Lower lobe of right lung (tissue), 2 donors: ENCODE measurements around the gene MLKL. TPM values are rescaled to one million over a fixed set of nuclear protein-coding genes. Genes with fewer than 3 reads are reported as not detected.
"Not testable (repeated sequence)": the region's sequence is repeated elsewhere in the genome, so short reads cannot be mapped to it uniquely, and the experiment has no call there.

Experiments used
- ATAC-seq, 2 donors: fragments of 200-7000 bp; cut with Tn5 transposase; one replicate each; pipeline ENCODE4 v1.9.1; 2020 to 2022; ENCODE audit warnings: mild to moderate bottlenecking in 2 of 2, moderate library complexity in 2 of 2
- DNase-seq: peaks from one replicate; pipeline ENCODE4 v3.0.0-alpha.2; 2020
- H3K27ac ChIP-seq: fragments of 200-600 bp; one replicate; pipeline ENCODE4 v1.8.0; 2022
- H3K27me3 ChIP-seq: fragments of 200-600 bp; one replicate; pipeline ENCODE4 v1.8.0; 2022; ENCODE audit warnings: low read depth
- H3K36me3 ChIP-seq: fragments of 200-600 bp; one replicate; pipeline ENCODE4 v1.8.0; 2022; ENCODE audit warnings: mild to moderate bottlenecking
- H3K4me1 ChIP-seq: fragments of 200-600 bp; one replicate; pipeline ENCODE4 v1.8.0; 2022
- H3K4me3 ChIP-seq: fragments of 200-600 bp; one replicate; pipeline ENCODE4 v1.8.0; 2022; ENCODE audit warnings: mild to moderate bottlenecking
- H3K9me3 ChIP-seq: fragments of 200-600 bp; one replicate; pipeline ENCODE4 v1.8.0; 2022
- intact Hi-C: fragments of 100-400 bp; cut with DNase I; formaldehyde crosslinking; loops from one replicate; pipeline ENCODE4 v1.11.0; 2022
- total RNA-seq: library from RNA; stranded (reverse); fragmentation: NEBNext Ultra II Directional; extraction: Animal tissue kit (Norgen Biotek cat#: 25700); gene quantifications from one replicate; pipeline ENCODE4 v1.2.1, GENCODE V29; 2021
- TF ChIP-seq, protein P1 (sequence below): fragments of 200-600 bp; IDR thresholded peaks from one replicate; pipeline ENCODE4 v1.8.0; 2022; ENCODE audit warnings: antibody characterized with exemption, mild to moderate bottlenecking
- donor health status: DM: no; HTN: yes; CAD: no; lungs with severe emphysema.

The MLKL gene
- total RNA-seq, 1 donor from 2014 or later, result 36.7 TPM

DNA sequence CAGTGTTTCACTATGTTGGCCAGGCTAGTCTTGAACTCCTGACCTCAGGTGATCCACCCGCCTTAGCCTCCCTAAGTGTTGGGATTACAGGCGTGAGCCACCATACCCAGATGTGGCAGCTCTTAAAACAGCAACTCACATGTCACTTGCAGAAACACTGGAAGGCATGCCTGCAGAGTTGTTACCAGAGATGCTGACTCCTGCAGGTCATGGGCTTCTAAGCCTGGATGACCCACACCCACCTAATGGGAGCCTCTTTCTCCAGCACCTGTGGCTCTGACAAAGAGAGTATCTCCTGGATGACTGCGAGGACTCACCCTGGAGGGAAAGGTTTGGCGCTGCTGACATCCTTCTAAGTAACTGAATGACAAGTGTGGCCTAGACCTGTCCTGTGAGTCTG lies 22.8 kb downstream of the MLKL start:
- intact Hi-C loops, result no loop called here

GRCh38 chr16:74673876-74674275 lies 26.8 kb downstream of the MLKL start:
- H3K27me3 ChIP-seq, result no peaks in the 10 kb centered on the region
- H3K36me3 ChIP-seq, result peaks cover 65% of the 10 kb centered on the region
- H3K9me3 ChIP-seq, result no peaks in the 10 kb centered on the region
- no peaks in the 10 kb centered on the region for H3K4me1 ChIP-seq
- no peak overlapping the region for H3K4me3 ChIP-seq
- intact Hi-C loops, result no loop called here
- ATAC-seq (no peak), DNase-seq (no peak)
- no peak overlapping the region for H3K27ac ChIP-seq
- TF ChIP-seq, protein P1, sequence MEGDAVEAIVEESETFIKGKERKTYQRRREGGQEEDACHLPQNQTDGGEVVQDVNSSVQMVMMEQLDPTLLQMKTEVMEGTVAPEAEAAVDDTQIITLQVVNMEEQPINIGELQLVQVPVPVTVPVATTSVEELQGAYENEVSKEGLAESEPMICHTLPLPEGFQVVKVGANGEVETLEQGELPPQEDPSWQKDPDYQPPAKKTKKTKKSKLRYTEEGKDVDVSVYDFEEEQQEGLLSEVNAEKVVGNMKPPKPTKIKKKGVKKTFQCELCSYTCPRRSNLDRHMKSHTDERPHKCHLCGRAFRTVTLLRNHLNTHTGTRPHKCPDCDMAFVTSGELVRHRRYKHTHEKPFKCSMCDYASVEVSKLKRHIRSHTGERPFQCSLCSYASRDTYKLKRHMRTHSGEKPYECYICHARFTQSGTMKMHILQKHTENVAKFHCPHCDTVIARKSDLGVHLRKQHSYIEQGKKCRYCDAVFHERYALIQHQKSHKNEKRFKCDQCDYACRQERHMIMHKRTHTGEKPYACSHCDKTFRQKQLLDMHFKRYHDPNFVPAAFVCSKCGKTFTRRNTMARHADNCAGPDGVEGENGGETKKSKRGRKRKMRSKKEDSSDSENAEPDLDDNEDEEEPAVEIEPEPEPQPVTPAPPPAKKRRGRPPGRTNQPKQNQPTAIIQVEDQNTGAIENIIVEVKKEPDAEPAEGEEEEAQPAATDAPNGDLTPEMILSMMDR, result no peak

More for the DNA sequence above, 22.8 kb downstream of the MLKL start:
- ATAC-seq (no peak), DNase-seq (no peak)
- TF ChIP-seq, protein P1, result no peak
- Histone ChIP-seq H3K27ac (no peak overlapping the region), H3K27me3 (no peaks in the 10 kb centered on the region), H3K4me1 (no peaks in the 10 kb centered on the region), H3K36me3 (peaks cover 97% of the 10 kb centered on the region), H3K9me3 (no peaks in the 10 kb centered on the region), H3K4me3 (no peak overlapping the region)

DNA sequence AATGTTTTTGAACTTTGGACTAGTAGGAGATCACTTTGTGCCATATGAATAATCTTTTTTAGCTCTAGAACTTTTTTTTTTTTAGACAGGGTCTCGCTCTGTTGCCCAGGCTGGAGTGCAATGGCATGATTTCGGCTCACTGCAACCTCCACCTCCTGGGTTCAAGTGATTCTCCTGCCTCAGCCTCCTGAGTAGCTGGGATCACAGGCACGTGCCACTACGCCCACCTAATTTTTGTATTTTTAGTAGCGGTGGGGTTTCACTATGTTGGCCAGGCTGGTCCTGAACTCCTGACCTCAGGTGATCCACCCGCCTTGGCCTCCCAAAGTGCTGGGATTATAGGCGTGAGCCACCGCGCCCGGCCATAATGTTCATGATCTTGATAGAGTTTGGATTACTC lies 31.8 kb downstream of the MLKL start:
- H3K4me3 ChIP-seq, H3K27ac ChIP-seq, H3K27me3 ChIP-seq, H3K9me3 ChIP-seq, intact Hi-C loops, H3K4me1 ChIP-seq, DNase-seq, ATAC-seq: not testable (repeated sequence)
- peaks cover 29% of the 10 kb centered on the region for H3K36me3 ChIP-seq

DNA sequence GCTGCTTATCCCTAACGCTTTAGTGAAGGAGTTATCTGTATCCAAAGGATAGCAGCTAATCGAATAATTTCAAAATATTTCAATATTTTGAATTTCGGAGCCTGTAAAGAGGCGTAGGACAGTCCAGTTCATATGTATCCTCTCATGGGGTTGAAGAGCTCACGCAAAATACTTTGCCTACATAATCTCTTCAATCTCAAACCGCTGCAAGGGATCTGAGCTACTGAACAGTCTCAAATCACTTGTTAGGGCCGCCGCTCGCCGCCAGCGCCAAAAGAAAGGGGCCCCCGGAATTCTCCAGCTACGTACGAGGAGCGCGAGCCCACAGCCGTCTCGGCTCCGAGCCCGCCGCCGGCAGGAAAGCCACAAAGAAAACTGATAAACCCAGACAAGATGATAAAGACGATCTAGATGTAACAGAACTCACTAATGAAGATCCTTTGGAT lies 33.4 kb downstream of the MLKL start:
- H3K4me1 ChIP-seq, result peaks cover 9% of the 10 kb centered on the region
- no peak overlapping the region for H3K27ac ChIP-seq
- peaks cover 31% of the 10 kb centered on the region for H3K36me3 ChIP-seq
- DNase-seq (peak; percentile 59), ATAC-seq (peak in 1 of 2 donors; percentile 22)
- H3K4me3 ChIP-seq, result peak overlapping the region; percentile 94
- TF ChIP-seq, protein P1, result no peak
- no peaks in the 10 kb centered on the region for H3K27me3 ChIP-seq
- H3K9me3 ChIP-seq, result no peaks in the 10 kb centered on the region
- intact Hi-C loops, result no loop called here

- Histone ChIP-seq H3K27ac (peak within 1 kb of the TSS; percentile 87), H3K27me3 (no peaks in the 10 kb centered on the region), H3K4me3 (peak within 1 kb of the TSS; percentile 94), H3K4me1 (peaks cover 9% of the 10 kb centered on the region), H3K9me3 (no peaks in the 10 kb centered on the region), H3K36me3 (peaks cover 30% of the 10 kb centered on the region)
- ATAC-seq (peak; percentile 100), DNase-seq (peak; percentile 96)
- intact Hi-C loops, result no loop called here
- TF ChIP-seq, protein P1, result no peak
Observed at GRCh38 chr16:74666425-74667254, 34.0 kb downstream of the MLKL start, which contains the start of gene RFWD3. Gene RFWD3 (minus strand): TSS chr16:74666877. CDS start chr16:74661449, 5,428 bp downstream.

GRCh38 chr16:74666010-74666421 lies 34.6 kb downstream of the MLKL start:
- peak overlapping the region; percentile 87 for H3K27ac ChIP-seq
- ATAC-seq (no peak), DNase-seq (no peak)
- TF ChIP-seq, protein P1, result no peak
- no peaks in the 10 kb centered on the region for H3K27me3 ChIP-seq
- peak overlapping the region; percentile 94 for H3K4me3 ChIP-seq
- no peaks in the 10 kb centered on the region for H3K9me3 ChIP-seq
- intact Hi-C loops, result no loop called here
- H3K36me3 ChIP-seq, result peaks cover 36% of the 10 kb centered on the region
- H3K4me1 ChIP-seq, result peaks cover 9% of the 10 kb centered on the region
